Tibial nerve (tissue), 4 donors: ENCODE data around the gene EFNA5. TPM values are rescaled to one million over a fixed set of nuclear protein-coding genes. Genes with fewer than 3 reads are reported as not detected.

Source experiments
- DNase-seq, 2 donors: peaks; one replicate each; pipeline ENCODE4 v3.0.0-alpha.2; 2019; ENCODE audit warnings: low spot score in 2 of 2
- H3K27ac ChIP-seq, 4 donors: fragments of 200-600 bp; sonication (generic) in 3 of 4; one replicate each; pipeline ENCODE4 v1.5.1; 2017 to 2019; ENCODE audit warnings: mild to moderate bottlenecking in 1 of 4
- H3K27me3 ChIP-seq, 2 donors: fragments of 200-600 bp; sonication (generic) in 1 of 2; one replicate each; pipeline versions ENCODE4 v1.5.1 to v1.6.0; 2017 to 2019
- H3K36me3 ChIP-seq, 3 donors: fragments of 200-600 bp; sonication (generic); one replicate each; pipeline ENCODE4 v1.5.1; 2018 to 2019
- H3K4me1 ChIP-seq, 4 donors: fragments of 200-600 bp; sonication (generic) in 3 of 4; one replicate each; pipeline ENCODE4 v1.5.1; 2017 to 2019
- H3K4me3 ChIP-seq, 4 donors: fragments of 200-600 bp; sonication (generic) in 3 of 4; one replicate each; pipeline ENCODE4 v1.5.1; 2017 to 2019; ENCODE audit warnings: mild to moderate bottlenecking in 1 of 4, moderate library complexity in 1 of 4
- H3K9me3 ChIP-seq, 4 donors: fragments of 200-600 bp; sonication (generic) in 3 of 4; one replicate each; pipeline ENCODE4 v1.5.1; 2017 to 2019
- CTCF ChIP-seq, 5 experiments: fragments of 200-600 bp in 3 of 5; fragments of 450-650 bp in 2 of 5; sonication (generic) in 3 of 5; IDR thresholded peaks; one replicate each; pipeline ENCODE4 v1.5.1; 2016 to 2019; ENCODE audit warnings: antibody characterized with exemption in 5 of 5, mild to moderate bottlenecking in 3 of 5, moderate library complexity in 2 of 5
- EP300 ChIP-seq, 2 donors: sonication (generic); formaldehyde crosslinking; IDR thresholded peaks; one replicate each; pipeline ENCODE4 v1.6.1; 2017; ENCODE audit warnings: antibody characterized with exemption in 2 of 2, mild to moderate bottlenecking in 1 of 2
- POLR2A ChIP-seq, 2 donors: fragments of 450-650 bp; IDR thresholded peaks; one replicate each; pipeline ENCODE4 v1.6.1; 2017; ENCODE audit warnings: antibody characterized with exemption in 2 of 2, mild to moderate bottlenecking in 2 of 2, moderate library complexity in 2 of 2
- WGBS, 2 donors: methylation state at CpG; one replicate each; pipeline ENCODE4 v1.1.5; 2018; 5-methylcytosine and 5-hydroxymethylcytosine counted together
- total RNA-seq, 4 donors: library from RNA; depleted of rRNA; stranded (reverse); fragments of >200 nt; gene quantifications; one replicate each; pipeline ENCODE4 v1.1.0, GENCODE V29; 2016

EFNA5 gene
- total RNA-seq, 4 donors from 2014 or later, result 6.3 to 10.2 (median 6.9) TPM

- Histone ChIP-seq H3K36me3 (no peaks in the 10 kb centered on the region), H3K4me3 (no peak overlapping the region), H3K4me1 (peaks cover 0 to 32% (median 9%) of the 10 kb centered on the region in 4 donors), H3K27me3 (no peaks in the 10 kb centered on the region), H3K27ac (no peak overlapping the region), H3K9me3 (no peaks in the 10 kb centered on the region)
- DNase-seq, result no peak
- TF ChIP-seq EP300 (IDR thresholded peaks at IDR 0.05) (no peak), POLR2A (IDR thresholded peaks at IDR 0.05) (no peak), CTCF (IDR thresholded peaks at IDR 0.05) (no peak)
- 45 to 52% methylated on average over 5 of the region's 5 CpGs for WGBS, 2 donors
Observed at GRCh38 chr5:107389130-107389774, 281.5 kb downstream of the EFNA5 start.

GRCh38 chr5:107388141-107388861, 282.4 kb downstream of the EFNA5 start:
- TF ChIP-seq EP300 (IDR thresholded peaks at IDR 0.05) (no peak), CTCF (IDR thresholded peaks at IDR 0.05) (no peak), POLR2A (IDR thresholded peaks at IDR 0.05) (no peak)
- no peak overlapping the region for H3K27ac ChIP-seq
- no peaks in the 10 kb centered on the region for H3K27me3 ChIP-seq
- DNase-seq, result no peak
- no peak overlapping the region for H3K4me3 ChIP-seq
- peaks cover 0 to 25% (median 9%) of the 10 kb centered on the region in 4 donors for H3K4me1 ChIP-seq
- H3K9me3 ChIP-seq, result no peaks in the 10 kb centered on the region
- H3K36me3 ChIP-seq, result no peaks in the 10 kb centered on the region
- 20 to 36% methylated on average over 8 of the region's 8 CpGs for WGBS, 2 donors

- Histone ChIP-seq H3K36me3 (no peaks in the 10 kb centered on the region), H3K4me1 (peaks cover 0 to 25% (median 9%) of the 10 kb centered on the region in 4 donors), H3K4me3 (no peak overlapping the region), H3K27me3 (no peaks in the 10 kb centered on the region), H3K9me3 (no peaks in the 10 kb centered on the region), H3K27ac (no peak overlapping the region)
- no peak for TF ChIP-seq CTCF (IDR thresholded peaks at IDR 0.05)
- TF ChIP-seq EP300 (IDR thresholded peaks at IDR 0.05), result no peak
- no peak for TF ChIP-seq POLR2A (IDR thresholded peaks at IDR 0.05)
- WGBS, 2 donors, result 76 to 77% methylated on average over 6 of the region's 6 CpGs
- no peak for DNase-seq
Observed at GRCh38 chr5:107387526-107388140, 283.1 kb downstream of the EFNA5 start.

GRCh38 chr5:107385708-107386107, 285.0 kb downstream of the EFNA5 start:
- Histone ChIP-seq H3K27me3 (no peaks in the 10 kb centered on the region), H3K4me1 (peaks cover 0 to 25% (median 9%) of the 10 kb centered on the region in 4 donors), H3K4me3 (no peak overlapping the region), H3K9me3 (no peaks in the 10 kb centered on the region), H3K27ac (no peak overlapping the region), H3K36me3 (no peaks in the 10 kb centered on the region)
- WGBS, 2 donors, result 64 to 74% methylated on average over 2 of the region's 2 CpGs
- no peak for DNase-seq
- TF ChIP-seq EP300 (IDR thresholded peaks at IDR 0.05) (no peak), CTCF (IDR thresholded peaks at IDR 0.05) (no peak), POLR2A (IDR thresholded peaks at IDR 0.05) (no peak)

- 94 to 98% methylated on average over 4 of the region's 4 CpGs for WGBS, 2 donors
- Histone ChIP-seq H3K36me3 (no peaks in the 10 kb centered on the region), H3K27ac (no peak overlapping the region), H3K4me1 (peaks cover 0 to 19% (median 8%) of the 10 kb centered on the region in 4 donors), H3K9me3 (no peaks in the 10 kb centered on the region), H3K4me3 (no peak overlapping the region), H3K27me3 (no peaks in the 10 kb centered on the region)
- no peak for TF ChIP-seq POLR2A (IDR thresholded peaks at IDR 0.05)
- TF ChIP-seq EP300 (IDR thresholded peaks at IDR 0.05), result no peak
- TF ChIP-seq CTCF (IDR thresholded peaks at IDR 0.05), result no peak
- DNase-seq, result no peak
Observed at GRCh38 chr5:107384256-107384655, 286.5 kb downstream of the EFNA5 start.
